K562 (cell line): ENCODE results near the gene ARL6IP4. TPM values are rescaled to one million over a fixed set of nuclear protein-coding genes. Genes with fewer than 3 reads are reported as not detected.

Experiments
- ATAC-seq: fragments of 200-7000 bp; cut with Tn5 transposase; 3 replicates; pipeline ENCODE4 v1.9.1; 2020; ENCODE audit warnings: moderate library complexity
- BruUV-seq: library from RNA; stranded (reverse); fragments of 400-500 nt; replicated peaks from 2 replicates; lab custom pipeline; 2021; lab: Mats Ljungman, UMichigan
- CTCF ChIA-PET: fragments of 300-600 bp; formaldehyde crosslinking; extraction: SDS; loops from one replicate; lab custom pipeline; 2021; ENCODE audit warnings: low intra/inter-chr PET ratio; lab: Yijun Ruan, JAX
- POLR2A ChIA-PET: fragments of 300-600, 350-650 bp; sonication (Branson Sonifier 250); formaldehyde crosslinking; extraction: SDS; loops from one replicate; lab custom pipeline; 2021; ENCODE audit warnings: antibody characterized with exemption, inconsistent platforms; lab: Yijun Ruan, JAX
- DNase-seq, 4 experiments: peaks; one replicate each; pipeline versions ENCODE4 v3.0.0 to v3.0.0-alpha.2; 2011 to 2018; ENCODE audit warnings: low spot score in 3 of 4, mixed read lengths in 3 of 4; ENCODE audit errors: extremely low read depth in 1 of 4
- FAIRE-seq: peaks from 2 replicates; lab custom pipeline; 2011; peaks lifted over from hg19 to GRCh38; lab: Jason Lieb, UNC
- H2AFZ ChIP-seq: 2 replicates; pipeline ENCODE4 v1.6.0; 2011; ENCODE audit warnings: low read depth, low read length, control low read depth, inconsistent platforms
- H3K27ac ChIP-seq: fragments of 200-600 bp; 3 replicates; pipeline ENCODE4 v1.8.0; 2011; ENCODE audit warnings: low read depth, mild to moderate bottlenecking, control low read depth, inconsistent platforms, low read length, moderate library complexity, mixed read lengths; ENCODE audit errors: extremely low read depth
- H3K27me3 ChIP-seq, 2 experiments: fragments of 300-600 bp in 1 of 2; 2 replicates in 1 of 2; 3 replicates in 1 of 2; pipeline versions ENCODE4 v1.6.0 to v1.8.0; 2011; ENCODE audit warnings: inconsistent platforms in 2 of 2, low read length in 2 of 2, mild to moderate bottlenecking in 1 of 2, mixed read lengths in 1 of 2, moderate library complexity in 1 of 2; ENCODE audit not compliant: control insufficient read depth in 2 of 2, insufficient read depth in 2 of 2
- H3K36me3 ChIP-seq: fragments of 300-600 bp; 3 replicates; pipeline ENCODE4 v1.8.0; 2011; ENCODE audit warnings: mild to moderate bottlenecking, low read length, inconsistent platforms; ENCODE audit not compliant: control insufficient read depth, insufficient read depth
- H3K4me1 ChIP-seq, 2 experiments: fragments of 200-600 bp in 1 of 2; replicated peaks in 1 of 2; 2 replicates in 1 of 2; 3 replicates in 1 of 2; pipeline versions ENCODE4 v1.5.1 to v1.8.0; 2011; ENCODE audit warnings: inconsistent platforms in 2 of 2, low read length in 2 of 2, mild to moderate bottlenecking in 1 of 2, mixed read lengths in 1 of 2, moderate library complexity in 1 of 2; ENCODE audit not compliant: control insufficient read depth in 2 of 2, insufficient read depth in 2 of 2
- H3K4me2 ChIP-seq: 2 replicates; pipeline ENCODE4 v1.6.1; 2011; ENCODE audit warnings: low read length, control low read depth, inconsistent platforms, mixed read lengths; ENCODE audit not compliant: insufficient read depth
- H3K4me3 ChIP-seq: fragments of 200-600 bp; sonication (generic), shearing (Covaris generic); 2 replicates; pipeline ENCODE4 v1.5.1; 2016; ENCODE audit warnings: control low read depth, inconsistent platforms
- H3K79me2 ChIP-seq: fragments of 200-600 bp; 3 replicates; pipeline ENCODE4 v1.8.0; 2011; ENCODE audit warnings: low read length, inconsistent platforms; ENCODE audit not compliant: control insufficient read depth, insufficient read depth
- H3K9ac ChIP-seq, 2 experiments: 2 replicates each; pipeline versions ENCODE4 v1.6.0 to v1.6.1; 2011; ENCODE audit warnings: low read depth in 2 of 2, low read length in 2 of 2, control low read depth in 1 of 2, inconsistent platforms in 1 of 2, mild to moderate bottlenecking in 1 of 2, mixed read lengths in 1 of 2; ENCODE audit not compliant: insufficient read depth in 1 of 2
- H3K9me1 ChIP-seq: one replicate; pipeline ENCODE4 v1.6.0; 2011; ENCODE audit warnings: inconsistent platforms, mild to moderate bottlenecking, low read length, moderate library complexity; ENCODE audit not compliant: control insufficient read depth, insufficient read depth
- H3K9me3 ChIP-seq: replicated peaks from 2 replicates; pipeline ENCODE4 v1.5.1; 2011; ENCODE audit warnings: low read depth, low read length, inconsistent platforms; ENCODE audit not compliant: control insufficient read depth, insufficient read depth
- H4K20me1 ChIP-seq: replicated peaks from 2 replicates; pipeline ENCODE4 v1.6.1; 2011; ENCODE audit warnings: low read length, inconsistent platforms, mixed read lengths; ENCODE audit not compliant: control insufficient read depth, insufficient read depth
- KHSRP ChIP-seq: fragments of 450-650 bp; IDR thresholded peaks from 2 replicates; pipeline ENCODE4 v1.6.1; 2017
- MAX ChIP-seq: sonication (generic); formaldehyde crosslinking; IDR thresholded peaks from 2 replicates; pipeline ENCODE4 v1.9.0; 2022; ENCODE audit warnings: mild to moderate bottlenecking, missing genetic modification reagents
- MEF2D ChIP-seq: conservative IDR thresholded peaks from 2 replicates; pipeline ENCODE4 v1.6.1; 2016; ENCODE audit warnings: low read depth, missing genetic modification characterization, missing compliant biosample characterization
- NONO ChIP-seq, 2 experiments: fragments of 200-400 bp in 1 of 2; fragments of 450-650 bp in 1 of 2; formaldehyde crosslinking in 1 of 2; IDR thresholded peaks; 2 replicates each; pipeline ENCODE4 v1.6.1; 2017; ENCODE audit warnings: low read depth in 2 of 2, mild to moderate bottlenecking in 2 of 2, moderate library complexity in 2 of 2, low read length in 1 of 2
- PTBP1 ChIP-seq: fragments of 200-400 bp; formaldehyde crosslinking; IDR thresholded peaks from 2 replicates; pipeline ENCODE4 v1.6.1; 2017; ENCODE audit warnings: low read depth, low read length
- SMARCA4 ChIP-seq: fragments of 450-650 bp; IDR thresholded peaks from 2 replicates; pipeline ENCODE4 v1.6.1; 2016
- ZNF121 ChIP-seq: sonication (generic); formaldehyde crosslinking; conservative IDR thresholded peaks from 2 replicates; pipeline ENCODE4 v1.8.0; 2022; ENCODE audit warnings: missing genetic modification reagents
- ZNF24 ChIP-seq: fragments of 450-650 bp; IDR thresholded peaks from 2 replicates; pipeline ENCODE4 v1.6.1; 2016
- WGBS: fragments of 100-300 bp; shearing (Covaris generic); methylation state at CpG from one replicate; pipeline ENCODE4 v1.1.6; 2016; ENCODE audit warnings: low coverage, mixed read lengths; ENCODE audit not compliant: insufficient coverage; ENCODE audit errors: missing lambda C conversion rate; 5-methylcytosine and 5-hydroxymethylcytosine counted together
- in situ Hi-C: fragments of 300-500 bp; cut with MboI; formaldehyde crosslinking; loops from 4 replicates; pipeline ENCODE4 v1.15.0; 2018; ENCODE audit warnings: inconsistent platforms, mixed read lengths
- intact Hi-C: fragments of 100-400 bp; cut with micrococcal nuclease; formaldehyde crosslinking; loops from 2 replicates; pipeline ENCODE4 v1.14.2; 2022
- polyA plus RNA-seq, 8 experiments: library from polyadenylated mRNA; depleted of rRNA in 4 of 8; stranded (reverse) in 5 of 8; unstranded in 3 of 8; fragments of >200 nt; fragmentation: Nextera tagmentation in 2 of 8; fragmentation: Illumina TruSeq in 1 of 8; extraction: Ambion mirVana in 2 of 8; extraction: Trizol in 1 of 8; gene quantifications; 2 replicates each; pipeline versions ENCODE4 v1.2.1 to v1.2.3, GENCODE V29; 2011 to 2014; ENCODE audit warnings: inconsistent platforms in 1 of 8, missing spikeins in 1 of 8
- total RNA-seq, 7 experiments: library from RNA; depleted of rRNA in 6 of 7; stranded (reverse); fragments of >200 nt in 6 of 7; fragmentation: Illumina TruSeq in 2 of 7; extraction: Trizol in 2 of 7; gene quantifications; 2 replicates each; pipeline versions ENCODE4 v1.2.1 to v1.2.3, GENCODE V29; 2011 to 2021; ENCODE audit warnings: low replicate concordance in 1 of 7

Gene ARL6IP4
- total and polyA plus RNA-seq, 9 of the 15 experiments (the other 6 are each of a cell fraction or from before 2014, with no cell fraction given), result 2.4 to 255 (median 151) TPM

- no peak for DNase-seq
- no TSS peak for BruUV-seq
- ATAC-seq, result no peak
- Histone ChIP-seq H3K79me2 (no peaks in the 10 kb centered on the region), H3K4me2 (no peak overlapping the region), H3K4me3 (no peak overlapping the region), H3K27ac (no peak overlapping the region), H3K27me3 (no peaks in the 10 kb centered on the region), H4K20me1 (0 out of 2 replicates have a peak, but pooled peaks cover 4% of the 10 kb centered on the region), H3K36me3 (peaks cover 9% of the 10 kb centered on the region; the same call in 2 of the 3 replicates), H3K9me1 (peaks cover 3% of the 10 kb centered on the region), H3K4me1 (peaks cover 0 to 3% of the 10 kb centered on the region in 2 experiments; a peak in 2 of 5 replicates), H2AFZ (no peak overlapping the region), H3K9me3 (no peaks in the 10 kb centered on the region), H3K9ac (no peak overlapping the region)
- TF ChIP-seq PTBP1 (no peak), ZNF121 (CRISPR knock-in tag) (peak; percentile 84), NONO (IDR thresholded peaks at IDR 0.05; ENCODE audit: low read depth in 2 of 2, low read length in 1 of 2) (no peak), SMARCA4 (no peak), ZNF24 (peak; percentile 48; the same call in 1 of the 2 replicates), MEF2D (tag) (no peak)
- intact Hi-C loops, result no loop called here
- CTCF ChIA-PET, result no interaction called here
- in situ Hi-C loops, result no loop called here
- no peak for FAIRE-seq
- WGBS, result 7% methylated on average over 1 of the region's 1 CpG
- POLR2A ChIA-PET, result interaction anchor here (0.6 to 1.1 kb wide), 2 partner anchors 9 to 12 kb away, joined by 3 read pairs; no protein-coding TSS in a partner anchor
These were observed 29.6 kb downstream of the ARL6IP4 start for GRCh38 chr12:123010110-123010509.

- no peak overlapping the region for H3K4me2 ChIP-seq
- no peaks in the 10 kb centered on the region for H3K27me3 ChIP-seq
- DNase-seq (no peak), FAIRE-seq (no peak), ATAC-seq (peak; percentile 50)
- no peak overlapping the region for H3K27ac ChIP-seq
- WGBS, result 77% methylated on average over 4 of the region's 4 CpGs
- no peak overlapping the region for H2AFZ ChIP-seq
- no peaks in the 10 kb centered on the region for H3K79me2 ChIP-seq
- H3K4me3 ChIP-seq, result no peak overlapping the region
- H3K9me3 ChIP-seq, result no peaks in the 10 kb centered on the region
- in situ Hi-C loops (no loop called here), intact Hi-C loops (no loop called here)
- H3K9me1 ChIP-seq, result peaks cover 3% of the 10 kb centered on the region
- H3K9ac ChIP-seq, result no peak overlapping the region
- peaks cover 9% of the 10 kb centered on the region; the same call in 2 of the 3 replicates for H3K36me3 ChIP-seq
- BruUV-seq, result no TSS peak
- ChIA-PET CTCF (no interaction called here), POLR2A (interaction anchor here (0.6 to 1.1 kb wide), 2 partner anchors 9 to 11 kb away, joined by 3 read pairs; no protein-coding TSS in a partner anchor)
- TF ChIP-seq MAX (CRISPR knock-in tag) (0 out of 2 replicates have a peak, but pooled peaks have one; percentile 12), KHSRP (no peak)
- H3K4me1 ChIP-seq, result peaks cover 0 to 3% of the 10 kb centered on the region in 2 experiments; a peak in 2 of 5 replicates
- H4K20me1 ChIP-seq, result 0 out of 2 replicates have a peak, but pooled peaks cover 4% of the 10 kb centered on the region
These were observed 30.2 kb downstream of the ARL6IP4 start for GRCh38 chr12:123010681-123011080.
